HG02943 (cell line): ENCODE measurements around the gene VWDE.

Source experiments
- ATAC-seq: cut with Tn5 transposase; IDR thresholded peaks from one replicate; pipeline ENCODE4 v1.9.1; 2021; ENCODE audit warnings: mild to moderate bottlenecking, low read depth, moderate library complexity; ENCODE audit not compliant: unreplicated experiment

The VWDE gene

GRCh38 chr7:12337095-12337494 is 66.6 kb downstream of the VWDE start:
- no peak for ATAC-seq

DNA sequence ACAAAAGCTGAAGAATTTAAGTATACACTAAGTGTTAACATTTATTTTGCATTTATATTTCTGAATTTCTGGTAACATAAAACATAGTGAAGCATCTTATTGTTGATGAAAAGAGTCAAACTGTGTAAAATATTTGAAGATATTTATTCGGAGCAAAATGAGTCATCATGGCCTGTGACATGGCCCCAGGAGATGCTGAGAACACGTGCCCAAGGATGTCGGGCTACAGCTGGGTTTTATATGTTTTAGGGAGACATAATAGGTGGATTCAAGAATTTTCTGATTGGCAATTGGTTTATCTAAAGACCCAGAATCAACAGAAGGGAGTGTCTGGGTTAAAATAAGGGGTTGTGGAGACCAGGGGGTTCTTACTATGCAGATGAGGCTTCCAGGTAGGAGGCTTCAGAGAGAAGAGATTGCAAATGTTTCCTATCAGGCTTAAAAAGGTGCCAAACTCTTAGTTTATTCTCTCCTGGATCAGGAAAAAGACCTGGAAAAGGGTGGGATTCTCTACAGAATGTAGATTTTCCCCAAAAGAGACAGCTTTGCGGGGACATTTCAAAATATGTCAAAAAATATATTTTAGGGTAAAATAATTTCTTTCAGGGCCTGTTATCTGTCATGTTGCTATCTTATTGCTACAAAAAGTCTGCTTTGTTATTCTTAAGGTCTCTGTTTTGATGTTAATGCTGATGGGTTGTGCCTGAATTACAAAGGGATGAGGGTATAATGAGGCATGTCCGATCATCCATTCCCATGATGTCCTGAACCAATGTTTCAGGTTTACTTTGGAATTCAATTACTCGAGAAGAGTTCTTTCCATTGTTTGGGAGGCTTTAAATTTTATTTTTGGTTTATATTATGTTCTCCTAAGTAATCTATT is 74.5 kb downstream of the VWDE start:
- ATAC-seq: no peak

GRCh38 chr7:12327922-12328321 is 75.7 kb downstream of the VWDE start:
- ATAC-seq: no peak

GRCh38 chr7:12325646-12326045 is 78.0 kb downstream of the VWDE start:
- ATAC-seq: no peak

DNA sequence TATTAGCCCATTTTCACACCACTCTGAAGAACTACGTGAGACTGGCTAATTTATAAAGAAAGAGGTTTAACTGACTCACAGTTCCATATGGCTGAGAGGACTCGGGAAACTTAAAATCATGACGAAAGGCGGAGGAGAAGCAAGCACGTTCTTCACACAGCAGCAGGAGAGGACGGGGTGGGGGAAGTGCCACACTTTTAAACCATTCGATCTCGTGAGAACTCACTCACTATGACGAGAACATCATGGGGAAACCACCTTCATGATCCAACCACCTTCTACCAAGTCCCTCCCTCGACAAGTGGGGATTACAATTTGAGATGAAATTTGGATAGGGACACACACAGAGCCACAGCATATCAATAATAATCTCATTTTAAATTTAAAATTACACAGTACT is 80.2 kb downstream of the VWDE start:
- no peak for ATAC-seq

DNA sequence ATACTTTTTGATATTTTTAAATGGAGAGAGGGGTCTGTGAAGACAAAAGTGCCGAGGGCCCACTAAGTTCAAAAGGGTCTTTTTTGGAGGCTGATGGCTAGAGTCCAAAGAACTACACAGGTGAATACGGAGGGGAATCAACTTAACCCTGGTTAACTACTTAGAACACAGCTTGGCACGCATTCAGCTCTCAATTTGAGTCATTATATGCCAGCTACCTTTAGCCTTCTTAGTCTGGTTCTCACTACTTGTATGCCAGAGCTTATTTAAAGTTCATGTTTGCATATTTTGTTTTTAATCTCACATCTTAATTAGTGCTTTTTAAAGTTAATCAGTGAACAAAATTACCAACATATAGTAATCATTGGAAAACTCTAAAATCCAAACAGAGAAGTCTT is 80.8 kb downstream of the VWDE start:
- no peak for ATAC-seq

- ATAC-seq: no peak
These were observed 81.3 kb downstream of the VWDE start for GRCh38 chr7:12322284-12322902.

DNA sequence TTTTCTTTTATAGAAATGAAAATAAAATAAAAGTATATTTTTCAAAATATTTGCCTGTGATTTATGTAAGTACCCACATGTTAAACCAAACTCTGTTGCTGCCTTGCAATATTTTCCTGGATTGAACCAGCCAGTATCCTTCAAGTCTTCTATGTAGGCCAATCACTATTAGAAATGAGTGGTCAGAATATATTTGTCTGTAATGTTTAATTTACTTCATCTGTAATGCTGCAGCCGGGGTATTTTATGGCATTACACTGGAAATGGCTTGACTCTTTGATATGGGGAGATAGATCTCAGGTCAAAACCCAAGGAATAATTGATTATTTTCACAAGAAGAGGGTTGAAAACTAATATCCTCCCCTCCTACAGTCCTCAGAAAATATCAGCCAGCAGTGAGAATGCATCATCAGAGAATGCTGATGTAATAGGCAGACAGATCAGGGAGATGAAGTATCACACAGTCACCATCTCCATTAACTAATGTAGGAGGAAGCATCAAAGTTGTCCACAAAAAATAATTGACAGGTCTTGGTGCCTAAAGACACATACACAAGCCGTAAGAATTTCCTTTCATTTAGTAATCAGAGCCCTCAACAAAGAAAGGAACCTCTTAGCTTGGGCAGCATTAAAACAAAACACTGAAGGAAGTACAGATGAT is 82.5 kb downstream of the VWDE start:
- ATAC-seq: no peak

DNA sequence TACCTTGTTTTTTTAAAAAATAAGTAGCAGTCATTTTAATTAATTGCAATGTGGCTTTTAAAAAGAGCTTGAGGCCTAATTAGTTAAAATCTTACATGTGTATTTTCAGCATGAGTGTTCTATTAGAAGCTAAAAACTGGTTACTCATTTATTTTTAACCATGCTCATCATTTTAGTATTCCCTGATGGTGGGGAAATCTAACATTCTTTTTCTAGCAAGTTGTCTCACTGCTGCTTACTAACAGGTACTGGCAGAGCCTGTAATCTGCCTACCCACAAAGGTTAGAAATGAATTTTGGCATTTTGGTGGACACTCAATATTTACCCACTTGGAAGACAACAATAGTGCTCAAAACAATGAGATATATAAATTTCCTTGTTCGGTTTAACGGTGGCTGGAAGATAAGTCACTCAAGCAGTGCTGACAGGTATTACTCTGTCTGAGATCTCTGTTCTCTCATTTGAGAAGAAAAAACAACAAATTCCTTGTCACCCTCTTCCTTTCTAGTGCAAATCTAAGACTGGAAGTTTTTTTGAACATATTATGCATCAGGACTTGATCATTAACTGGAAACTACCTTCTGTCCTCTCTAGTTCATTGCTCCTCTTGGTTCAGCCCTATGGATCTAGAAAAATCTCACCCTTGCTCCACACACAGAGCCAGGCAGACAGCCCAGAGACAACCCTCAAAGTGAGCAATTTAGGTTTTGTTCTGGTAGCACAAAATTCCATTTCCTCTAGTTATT is 83.3 kb downstream of the VWDE start:
- ATAC-seq: no peak

DNA sequence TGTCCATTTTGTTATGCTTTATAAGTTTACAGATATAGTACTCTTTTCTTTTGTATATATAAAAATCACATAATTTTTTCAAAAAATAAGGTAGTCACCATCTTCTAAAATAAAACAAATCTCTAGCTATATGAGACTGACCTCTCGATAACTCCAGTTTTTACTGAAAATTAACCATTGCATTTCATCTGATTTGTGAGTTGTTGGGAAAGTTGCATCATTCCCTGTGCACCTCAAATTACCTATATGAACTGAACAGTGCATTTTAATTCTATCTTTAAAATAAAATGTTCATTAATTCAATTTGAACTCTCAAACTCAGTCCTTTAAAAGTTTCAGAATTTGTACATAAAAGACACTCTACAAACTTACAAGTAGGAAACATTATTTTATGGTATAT is 86.0 kb downstream of the VWDE start:
- ATAC-seq: no peak

DNA sequence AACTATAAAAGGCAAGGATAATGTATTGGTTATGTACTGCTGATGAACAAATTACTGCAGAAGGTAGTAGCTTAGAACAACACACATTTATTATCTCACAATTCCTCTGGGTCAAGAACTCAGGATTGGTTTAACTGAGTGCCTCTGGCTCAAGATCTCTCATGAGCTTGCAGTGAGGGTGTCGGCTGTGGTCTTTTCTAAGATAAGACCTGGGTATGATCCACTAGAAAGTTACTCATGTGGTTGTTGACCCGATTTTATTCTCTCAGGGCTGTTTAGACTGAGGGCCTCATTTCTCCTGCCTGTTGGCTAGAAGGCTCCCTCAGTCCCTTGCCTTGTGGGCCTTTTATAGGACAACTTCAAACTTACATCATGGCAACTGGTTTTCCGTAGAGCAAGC is 86.7 kb downstream of the VWDE start:
- ATAC-seq: no peak

DNA sequence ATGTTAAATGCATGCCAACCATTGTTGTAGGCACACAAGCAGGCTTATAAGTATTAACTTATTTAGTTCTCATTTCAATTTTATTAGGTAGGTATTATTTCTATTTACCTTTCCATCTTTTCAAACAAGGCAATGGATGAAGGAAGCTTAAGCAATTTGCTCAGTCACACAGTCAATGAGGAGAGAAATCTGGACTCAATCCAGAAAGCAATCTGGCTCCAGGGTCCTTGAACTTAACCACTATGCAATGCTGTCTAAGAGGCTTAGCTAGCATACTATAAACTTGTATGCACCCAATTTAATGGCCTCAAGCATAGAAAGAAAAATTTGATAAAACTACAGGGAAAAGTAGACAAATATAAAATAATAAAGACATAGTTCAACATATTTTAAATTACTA is 88.6 kb downstream of the VWDE start:
- ATAC-seq: no peak

GRCh38 chr7:12314199-12314598 is 89.5 kb downstream of the VWDE start:
- ATAC-seq: no peak

DNA sequence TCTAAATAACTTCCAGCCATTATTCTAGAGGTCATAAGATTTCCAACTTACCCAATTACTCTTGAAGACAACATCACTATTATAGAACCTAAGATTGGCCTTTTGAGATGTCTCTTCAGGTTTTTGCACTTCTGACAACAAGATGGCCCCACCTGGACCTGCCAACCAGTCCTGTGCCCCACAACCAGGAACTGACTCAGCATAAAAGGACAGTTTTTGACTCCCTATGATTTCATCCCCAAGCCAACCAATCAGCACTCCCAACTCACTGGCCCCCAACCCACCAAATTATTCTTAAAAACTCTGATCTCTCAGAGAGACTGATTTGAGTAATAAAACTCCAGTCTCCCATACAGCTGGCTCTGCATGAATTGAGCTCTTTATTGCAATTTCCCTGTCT is 98.2 kb downstream of the VWDE start:
- ATAC-seq: no peak

DNA sequence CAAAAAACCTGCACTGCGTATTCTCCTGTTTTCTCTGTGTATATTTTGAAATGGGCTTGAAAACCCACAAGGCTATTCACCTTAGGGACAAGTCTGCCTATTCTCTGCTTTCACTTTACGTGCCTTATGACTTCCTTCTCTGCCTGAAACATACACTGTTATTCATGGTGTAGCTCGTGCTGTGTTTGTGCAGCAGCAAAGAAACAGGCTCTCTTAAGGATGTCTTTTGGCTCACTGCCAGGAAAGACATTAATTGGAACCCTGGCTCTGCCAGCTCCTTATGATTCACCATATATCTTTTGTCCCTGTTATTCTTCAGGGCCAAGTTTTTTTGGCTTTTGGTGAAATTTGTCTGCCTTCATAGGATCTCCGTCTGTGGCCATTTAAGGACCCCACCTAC is 100.2 kb downstream of the VWDE start:
- ATAC-seq: no peak

DNA sequence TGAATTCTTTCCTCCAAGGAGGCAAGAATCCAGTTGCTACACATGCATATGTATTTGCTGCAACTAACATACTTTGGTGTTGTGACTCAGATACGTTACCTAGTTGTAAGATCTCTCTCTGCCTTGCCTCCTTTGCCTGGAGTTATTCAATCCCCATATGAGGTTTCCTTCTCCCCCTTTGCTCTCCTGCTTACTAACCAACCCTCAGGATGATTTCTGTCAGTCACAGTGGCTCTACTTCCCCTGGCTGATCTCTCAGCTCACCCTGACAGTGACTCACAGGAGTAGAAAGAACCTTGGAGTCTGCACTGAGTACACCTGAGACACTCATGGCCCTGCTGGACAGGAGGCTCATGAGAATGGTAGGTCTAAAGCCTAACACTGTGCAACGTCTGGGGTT is 100.6 kb downstream of the VWDE start:
- no peak for ATAC-seq

DNA sequence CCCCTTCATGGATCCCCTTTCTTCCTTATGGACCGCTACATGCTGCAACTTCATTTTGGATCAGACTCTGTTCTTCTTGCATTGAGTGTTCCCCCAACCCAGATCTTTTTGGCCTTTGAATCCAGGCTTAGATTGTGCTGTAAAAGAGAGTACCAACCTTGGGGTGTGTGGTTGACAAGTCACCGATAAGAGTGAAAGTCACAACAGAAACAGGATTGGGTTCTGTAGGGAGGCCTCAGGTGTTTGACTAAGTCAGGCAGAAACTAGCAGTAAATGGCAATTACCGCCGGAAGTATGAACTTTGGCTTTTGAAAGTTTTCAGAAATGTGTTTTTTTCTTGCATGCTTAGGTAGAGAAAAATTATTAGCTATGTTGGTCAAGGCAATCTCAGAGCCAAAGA is 103.2 kb downstream of the VWDE start:
- ATAC-seq: no peak

GRCh38 chr7:12299367-12299766 is 104.3 kb downstream of the VWDE start:
- no peak for ATAC-seq

DNA sequence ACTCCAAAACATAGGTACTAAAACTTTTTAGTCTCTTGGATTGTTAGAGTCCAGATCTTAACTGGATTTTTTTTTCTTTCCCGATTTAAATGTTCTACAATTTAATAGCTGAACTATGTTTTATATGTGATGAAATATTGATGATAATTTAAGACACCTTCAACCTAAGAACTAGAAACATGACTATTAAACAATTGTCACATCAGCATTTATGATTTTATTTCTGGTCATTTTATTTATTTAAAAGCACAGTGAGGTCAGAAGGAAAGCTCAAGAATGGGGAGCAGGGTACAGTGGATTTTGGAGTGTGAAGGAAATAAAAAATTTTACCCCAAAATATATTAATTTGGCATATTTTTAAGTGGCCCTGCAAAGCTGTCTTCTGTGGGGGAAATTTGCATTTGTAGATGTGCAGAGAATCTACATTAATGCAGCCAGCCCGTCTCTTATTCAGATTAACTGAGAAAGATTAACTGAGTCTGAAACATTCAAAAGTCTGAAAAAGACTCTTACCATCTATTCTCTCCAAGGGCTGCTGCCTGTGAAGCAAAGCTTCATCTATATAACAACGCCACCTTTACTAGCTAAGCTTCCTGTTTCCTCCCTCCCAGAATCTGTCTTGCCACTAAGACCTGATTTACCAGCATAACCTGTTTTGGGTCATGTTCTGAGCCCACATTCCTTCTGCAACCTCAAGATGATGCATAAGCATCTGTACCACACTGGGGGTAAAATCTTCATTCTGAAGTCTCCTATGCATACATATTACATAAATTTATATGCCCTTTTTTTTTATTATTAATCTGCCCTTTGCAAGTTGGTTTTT is 106.2 kb downstream of the VWDE start:
- ATAC-seq: no peak

DNA sequence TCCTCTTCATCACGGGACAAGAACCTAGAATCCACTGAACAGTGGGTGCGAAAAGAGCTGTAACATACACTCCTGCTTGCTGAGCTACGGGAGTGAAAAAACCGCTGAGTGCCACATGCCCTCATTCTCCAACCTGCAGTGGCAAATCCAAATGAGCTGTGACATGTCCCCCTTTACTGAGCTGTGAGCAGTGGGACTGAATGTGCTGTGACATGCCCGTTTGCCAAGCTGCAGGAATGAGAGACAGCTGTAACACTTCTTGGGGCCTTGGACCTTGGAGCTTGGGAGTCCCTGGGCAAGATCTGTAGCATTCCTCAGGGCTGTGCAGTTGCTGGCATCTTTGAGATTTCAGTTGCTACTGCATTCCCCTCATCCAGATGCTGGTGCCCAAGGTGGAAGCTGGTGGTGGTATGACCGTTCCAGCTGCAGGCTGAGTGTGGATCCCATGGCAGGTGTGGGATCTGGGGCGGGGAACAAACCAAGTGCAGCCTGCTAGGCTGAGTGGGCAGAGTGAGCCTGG is 107.6 kb downstream of the VWDE start:
- no peak for ATAC-seq
